PC-3 (cell line): ENCODE measurements around the gene EIF4EBP3. TPM values are rescaled to one million over a fixed set of nuclear protein-coding genes. Genes with fewer than 3 reads are reported as not detected.
A peak's percentile ranks its signal among the peaks of the same experiment; 100 is the strongest.
"Not testable (repeated sequence)": the region's sequence is repeated elsewhere in the genome, so short reads cannot be mapped to it uniquely, and the experiment has no call there.

Source experiments
- ATAC-seq: fragments of 200-7000 bp; cut with Tn5 transposase; 2 replicates; pipeline ENCODE4 v1.9.1; 2020; ENCODE audit warnings: mild to moderate bottlenecking, moderate library complexity
- BruUV-seq: library from RNA; stranded (reverse); fragments of 400-500 nt; replicated peaks from 2 replicates; lab custom pipeline; 2021; lab: Mats Ljungman, UMichigan
- CTCF ChIA-PET: fragments of 300-600 bp; sonication (Branson Sonifier 250); formaldehyde crosslinking; loops from one replicate; lab custom pipeline; 2022; ENCODE audit warnings: antibody characterized with exemption; lab: Charles Lee
- POLR2A ChIA-PET: fragments of 300-600 bp; sonication (Branson Sonifier 250); formaldehyde crosslinking; loops from one replicate; lab custom pipeline; 2022; ENCODE audit warnings: antibody characterized with exemption; ENCODE audit not compliant: unreplicated experiment; lab: Charles Lee
- DNase-seq: peaks from one replicate; pipeline ENCODE4 v3.0.0-alpha.2; 2015
- H2AFZ ChIP-seq: fragments of 300-600 bp; sonication (generic); 2 replicates; pipeline ENCODE4 v1.6.0; 2016; ENCODE audit warnings: antibody characterized with exemption, low read length
- H3F3A ChIP-seq: fragments of 300-600 bp; sonication (generic); one replicate; pipeline ENCODE4 v1.6.0; 2017; ENCODE audit warnings: antibody characterized with exemption, low read length, control low read depth, mild to moderate bottlenecking; ENCODE audit not compliant: unreplicated experiment
- H3K27ac ChIP-seq: fragments of 300-600 bp; sonication (generic); 2 replicates; pipeline ENCODE4 v1.5.1; 2016; ENCODE audit warnings: mild to moderate bottlenecking, low read length
- H3K27me3 ChIP-seq: fragments of 300-600 bp; sonication (generic); 2 replicates; pipeline ENCODE4 v1.6.1; 2016; ENCODE audit warnings: low read length, mixed read lengths
- H3K36me3 ChIP-seq: fragments of 300-600 bp; sonication (generic); 2 replicates; pipeline ENCODE4 v1.6.1; 2016; ENCODE audit warnings: low read depth, mixed run types, low read length, mixed read lengths
- H3K4me1 ChIP-seq: fragments of 300-600 bp; sonication (generic); 2 replicates; pipeline ENCODE4 v1.5.1; 2016; ENCODE audit warnings: low read length; ENCODE audit not compliant: insufficient read depth
- H3K4me2 ChIP-seq: fragments of 300-600 bp; sonication (generic); 2 replicates; pipeline ENCODE4 v1.6.0; 2016; ENCODE audit warnings: low read length
- H3K4me3 ChIP-seq: fragments of 300-600 bp; sonication (generic); 2 replicates; pipeline ENCODE4 v1.5.1; 2016; ENCODE audit warnings: mild to moderate bottlenecking, low read length, mixed read lengths
- H3K79me2 ChIP-seq: fragments of 300-600 bp; sonication (generic); 2 replicates; pipeline ENCODE4 v1.6.1; 2017; ENCODE audit warnings: low read length, mixed read lengths
- H3K9ac ChIP-seq: fragments of 300-600 bp; sonication (generic); 2 replicates; pipeline ENCODE4 v1.6.0; 2016; ENCODE audit warnings: mild to moderate bottlenecking, low read length
- H3K9me2 ChIP-seq: fragments of 300-600 bp; sonication (generic); replicated peaks from 2 replicates; pipeline ENCODE4 v1.6.1; 2016; ENCODE audit warnings: mixed run types, low read length, mixed read lengths
- H3K9me3 ChIP-seq: fragments of 300-600 bp; sonication (generic); 2 replicates; pipeline ENCODE4 v1.6.1; 2016; ENCODE audit warnings: low read length, mixed read lengths
- H4K20me1 ChIP-seq: fragments of 300-600 bp; sonication (generic); 2 replicates; pipeline ENCODE4 v1.6.1; 2016; ENCODE audit warnings: low read length, mixed read lengths
- CTCF ChIP-seq: fragments of 300-600 bp; sonication (generic); conservative IDR thresholded peaks from 2 replicates; pipeline ENCODE4 v1.5.1; 2017; ENCODE audit warnings: antibody characterized with exemption, low read depth, mild to moderate bottlenecking, low read length
- EZH2 ChIP-seq: fragments of 300-600 bp; sonication (generic); IDR thresholded peaks from one replicate; pipeline ENCODE4 v1.6.1; 2017; ENCODE audit warnings: antibody characterized with exemption, mild to moderate bottlenecking, low read length; ENCODE audit not compliant: unreplicated experiment
- EZH2phosphoT487 ChIP-seq: fragments of 300-600 bp; sonication (generic); IDR thresholded peaks from 2 replicates; pipeline ENCODE4 v1.6.1; 2018; ENCODE audit warnings: mild to moderate bottlenecking, antibody characterized with exemption, low read length, borderline replicate concordance
- intact Hi-C: fragments of 100-400 bp; cut with micrococcal nuclease; formaldehyde crosslinking; loops from 2 replicates; pipeline ENCODE4 v1.9.0; 2023
- total RNA-seq: library from RNA; depleted of rRNA; stranded (reverse); fragments of >200 nt; gene quantifications from 2 replicates; pipeline ENCODE4 v1.2.3, GENCODE V29; 2014

The EIF4EBP3 gene
- total RNA-seq, 1 experiment from 2014 or later: not detected

DNA sequence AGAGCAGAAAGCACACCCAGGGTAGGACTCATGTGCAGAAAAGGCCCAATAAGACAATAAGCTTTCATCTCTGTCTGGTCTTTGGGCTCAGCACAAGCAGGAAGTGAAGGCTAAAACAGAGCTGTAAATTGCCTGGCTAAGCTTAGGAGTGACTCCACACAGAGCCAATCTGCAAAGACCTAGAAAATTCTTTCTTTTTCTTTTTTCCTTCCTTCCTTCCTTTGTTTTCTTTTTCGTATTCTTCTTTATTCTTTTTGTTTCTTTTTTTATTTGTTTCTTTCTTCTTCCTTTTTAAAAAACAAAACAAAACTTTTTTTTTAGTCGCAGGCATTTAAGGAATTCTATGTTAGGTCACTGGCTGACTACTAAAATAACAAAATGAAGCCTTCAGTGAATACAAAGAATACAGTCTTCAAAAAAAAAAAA lies 29.3 kb downstream of the EIF4EBP3 start:
- H3K4me3 ChIP-seq: no peak overlapping the region
- ChIA-PET CTCF (no interaction called here), POLR2A (no interaction called here)
- H3K9me2 ChIP-seq: no peaks in the 10 kb centered on the region
- BruUV-seq: no TSS peak
- 0 out of 2 replicates have a peak overlapping the region, but pooled peaks have one; percentile 7 for H2AFZ ChIP-seq
- intact Hi-C loops: no loop called here
- H3F3A ChIP-seq: no peaks in the 10 kb centered on the region
- H3K9ac ChIP-seq: no peak overlapping the region
- no peaks in the 10 kb centered on the region for H3K4me1 ChIP-seq
- H3K4me2 ChIP-seq: no peak overlapping the region
- DNase-seq: no peak
- TF ChIP-seq EZH2phosphoT487 (no peak), EZH2 (no peak), CTCF (no peak)
- H3K9me3 ChIP-seq: no peaks in the 10 kb centered on the region
- H4K20me1 ChIP-seq: no peaks in the 10 kb centered on the region
- H3K79me2 ChIP-seq: no peaks in the 10 kb centered on the region
- no peak; the same call in 1 of the 2 replicates for ATAC-seq
- no peak overlapping the region for H3K27ac ChIP-seq
- no peaks in the 10 kb centered on the region for H3K36me3 ChIP-seq
- H3K27me3 ChIP-seq: no peaks in the 10 kb centered on the region

- H3K9ac ChIP-seq, H3K4me3 ChIP-seq, H2AFZ ChIP-seq, intact Hi-C loops, ATAC-seq, POLR2A ChIA-PET, H3K9me2 ChIP-seq, BruUV-seq, H3K36me3 ChIP-seq, H3F3A ChIP-seq, H3K79me2 ChIP-seq, H3K4me1 ChIP-seq, H3K4me2 ChIP-seq, CTCF ChIA-PET, DNase-seq, H3K27ac ChIP-seq, H4K20me1 ChIP-seq, H3K27me3 ChIP-seq, H3K9me3 ChIP-seq: not testable (repeated sequence)
Observed at GRCh38 chr5:140579188-140579747, 31.8 kb downstream of the EIF4EBP3 start.

DNA sequence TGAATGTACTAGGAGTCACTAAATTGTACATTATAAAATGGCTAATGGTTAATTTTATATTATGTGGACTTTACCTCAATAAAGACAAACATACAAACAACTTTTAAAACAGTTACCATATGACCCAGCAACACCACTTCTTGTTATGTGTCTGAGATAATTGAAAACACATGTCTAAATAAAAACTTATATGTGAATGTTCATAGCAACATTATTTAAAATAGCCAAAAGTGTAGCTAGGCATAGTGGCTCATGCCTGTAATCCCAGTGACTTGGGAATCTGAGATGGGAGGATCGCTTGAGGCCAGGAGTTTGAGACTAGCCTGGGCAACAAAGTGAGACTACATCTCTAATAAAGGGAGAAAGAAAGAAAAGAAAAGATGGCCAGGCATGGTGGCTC lies 40.0 kb downstream of the EIF4EBP3 start:
- intact Hi-C loops: no loop called here
- Histone ChIP-seq H3K79me2 (no peaks in the 10 kb centered on the region), H2AFZ (no peak overlapping the region), H3K4me1 (no peaks in the 10 kb centered on the region), H3K27me3 (no peaks in the 10 kb centered on the region), H3K27ac (no peak overlapping the region), H3K4me3 (no peak overlapping the region), H3K9me3 (no peaks in the 10 kb centered on the region), H3K4me2 (no peak overlapping the region), H3K9ac (no peak overlapping the region), H3K9me2 (no peaks in the 10 kb centered on the region), H3F3A (no peaks in the 10 kb centered on the region), H4K20me1 (no peaks in the 10 kb centered on the region), H3K36me3 (no peaks in the 10 kb centered on the region)
- ChIA-PET POLR2A (no interaction called here), CTCF (no interaction called here)
- ATAC-seq (no peak), DNase-seq (no peak)
- no TSS peak for BruUV-seq
- TF ChIP-seq CTCF (no peak), EZH2phosphoT487 (no peak), EZH2 (no peak)
